Hepatocyte (in vitro differentiated cells): Measurements from ENCODE around the gene TSPEAR. TPM values are rescaled to one million over a fixed set of nuclear protein-coding genes. Genes with fewer than 3 reads are reported as not detected.

Experiments used
- DNase-seq: peaks from one replicate; pipeline ENCODE4 v3.0.0-alpha.2; 2016; ENCODE audit warnings: low spot score
- H2AFZ ChIP-seq: fragments of 200-600 bp; sonication (generic); 2 replicates; pipeline ENCODE4 v1.6.0; 2016; ENCODE audit warnings: antibody characterized with exemption, mild to moderate bottlenecking
- H3K27ac ChIP-seq: fragments of 200-600 bp; sonication (generic); 2 replicates; pipeline ENCODE4 v1.5.1; 2016; ENCODE audit warnings: mild to moderate bottlenecking
- H3K27me3 ChIP-seq: fragments of 200-600 bp; sonication (generic); 2 replicates; pipeline ENCODE4 v1.6.1; 2016
- H3K36me3 ChIP-seq: fragments of 200-600 bp; sonication (generic); replicated peaks from 2 replicates; pipeline ENCODE4 v1.5.1; 2016; ENCODE audit warnings: low read depth; ENCODE audit not compliant: insufficient read depth
- H3K4me1 ChIP-seq: fragments of 200-600 bp; sonication (generic); 2 replicates; pipeline ENCODE4 v1.5.1; 2016; ENCODE audit warnings: mild to moderate bottlenecking, moderate library complexity; ENCODE audit not compliant: insufficient read depth
- H3K4me2 ChIP-seq: fragments of 200-600 bp; sonication (generic); 2 replicates; pipeline ENCODE4 v1.6.0; 2016
- H3K4me3 ChIP-seq: fragments of 200-600 bp; sonication (generic); 2 replicates; pipeline ENCODE4 v1.5.1; 2016; ENCODE audit warnings: mild to moderate bottlenecking
- H3K79me2 ChIP-seq: fragments of 200-600 bp; sonication (generic); 2 replicates; pipeline ENCODE4 v1.6.0; 2017; ENCODE audit warnings: mild to moderate bottlenecking
- H3K9me2 ChIP-seq: fragments of 200-600 bp; sonication (generic); replicated peaks from 2 replicates; pipeline ENCODE4 v1.6.0; 2017; ENCODE audit warnings: mild to moderate bottlenecking; ENCODE audit not compliant: insufficient read depth
- H3K9me3 ChIP-seq: fragments of 200-600 bp; sonication (generic); 2 replicates; pipeline ENCODE4 v1.5.1; 2016; ENCODE audit warnings: low read depth, mild to moderate bottlenecking
- H4K20me1 ChIP-seq: fragments of 200-600 bp; sonication (generic); 2 replicates; pipeline ENCODE4 v1.6.0; 2016; ENCODE audit warnings: mild to moderate bottlenecking; ENCODE audit not compliant: insufficient read depth, poor library complexity, severe bottlenecking
- CTCF ChIP-seq: fragments of 200-600 bp; sonication (generic); IDR thresholded peaks from 2 replicates; pipeline ENCODE4 v1.5.1; 2016; ENCODE audit warnings: antibody characterized with exemption, mild to moderate bottlenecking; ENCODE audit not compliant: poor library complexity
- EZH2 ChIP-seq: fragments of 200-600 bp; sonication (generic); IDR thresholded peaks from 2 replicates; pipeline ENCODE4 v1.6.1; 2016; ENCODE audit warnings: antibody characterized with exemption, mild to moderate bottlenecking, borderline replicate concordance
- EZH2phosphoT487 ChIP-seq: fragments of 200-600 bp; sonication (generic); IDR thresholded peaks from one replicate; pipeline ENCODE4 v1.6.1; 2018; ENCODE audit warnings: antibody characterized with exemption, mild to moderate bottlenecking, low read depth, moderate library complexity; ENCODE audit not compliant: unreplicated experiment, severe bottlenecking
- WGBS: methylation state at CpG from one replicate; pipeline ENCODE4 v1.1.6; 2016; ENCODE audit warnings: low lambda C conversion rate; ENCODE audit errors: missing lambda C conversion rate; 5-methylcytosine and 5-hydroxymethylcytosine counted together
- polyA plus RNA-seq: library from polyadenylated mRNA; unstranded; fragments of >200 nt; fragmentation: Nextera tagmentation; extraction: Ambion mirVana; gene quantifications from 2 replicates; pipeline ENCODE4 v1.2.1, GENCODE V29; 2016
- small RNA-seq: library from RNA; depleted of rRNA; stranded (forward); fragments of <200 nt; gene quantifications from one replicate; pipeline ENCODE3, GENCODE V24; 2014
- total RNA-seq: library from RNA; depleted of rRNA; stranded (reverse); fragments of >200 nt; gene quantifications from 2 replicates; pipeline ENCODE4 v1.2.3, GENCODE V29; 2014

TSPEAR gene
- total and polyA plus RNA-seq, 2 experiments from 2014 or later = 0.35 TPM; not detected in 1

GRCh38 chr21:44449473-44450363 lies 261.7 kb downstream of the TSPEAR start:
- H3K27me3 ChIP-seq = no peaks in the 10 kb centered on the region
- H3K9me3 ChIP-seq = no peaks in the 10 kb centered on the region
- TF ChIP-seq CTCF (no peak), EZH2phosphoT487 (no peak), EZH2 (no peak)
- no peaks in the 10 kb centered on the region for H4K20me1 ChIP-seq
- H3K4me2 ChIP-seq = no peak overlapping the region
- H3K4me3 ChIP-seq = no peak overlapping the region
- no peaks in the 10 kb centered on the region for H3K36me3 ChIP-seq
- DNase-seq = no peak
- 83% methylated on average over 27 of the region's 28 CpGs for WGBS
- no peak overlapping the region for H2AFZ ChIP-seq
- H3K27ac ChIP-seq = no peak overlapping the region
- no peaks in the 10 kb centered on the region for H3K79me2 ChIP-seq
- H3K4me1 ChIP-seq = no peaks in the 10 kb centered on the region
- H3K9me2 ChIP-seq = no peaks in the 10 kb centered on the region

GRCh38 chr21:44448651-44449131 lies 262.7 kb downstream of the TSPEAR start:
- TF ChIP-seq CTCF (no peak), EZH2phosphoT487 (no peak), EZH2 (no peak)
- WGBS = 81% methylated on average over 13 of the region's 13 CpGs
- H3K27me3 ChIP-seq = no peaks in the 10 kb centered on the region

More at GRCh38 chr21:44448651-44449131, 262.7 kb downstream of the TSPEAR start:
- H3K4me3 ChIP-seq = no peak overlapping the region
- H3K79me2 ChIP-seq = no peaks in the 10 kb centered on the region
- no peak overlapping the region for H3K27ac ChIP-seq
- no peaks in the 10 kb centered on the region for H3K36me3 ChIP-seq
- no peaks in the 10 kb centered on the region for H3K9me3 ChIP-seq
- H4K20me1 ChIP-seq = no peaks in the 10 kb centered on the region
- H3K4me1 ChIP-seq = no peaks in the 10 kb centered on the region
- no peak overlapping the region for H3K4me2 ChIP-seq
- no peak overlapping the region for H2AFZ ChIP-seq
- H3K9me2 ChIP-seq = no peaks in the 10 kb centered on the region
- no peak for DNase-seq

Small RNA genes lying within 50 kb of the gene (small RNA-seq; reads per million reads assigned to genes)
- gene KRTAP12-6P = not detected

Other genes with a start within 250 kb of the TSPEAR start
- gene KRTAP10-1, start 171.4 kb downstream of the TSPEAR start, total RNA-seq = not detected in 2 replicates
- gene KRTAP10-1, start 171.4 kb downstream of the TSPEAR start, polyA plus RNA-seq = not detected in 2 replicates
- gene KRTAP10-2, start 160.1 kb downstream of the TSPEAR start, total RNA-seq = not detected in 2 replicates
- gene KRTAP10-2, start 160.1 kb downstream of the TSPEAR start, polyA plus RNA-seq = not detected in 2 replicates
- not detected in 2 replicates for gene KRTAP10-3, start 152.8 kb downstream of the TSPEAR start, total RNA-seq
- gene KRTAP10-3, start 152.8 kb downstream of the TSPEAR start, polyA plus RNA-seq = not detected in 2 replicates
- gene KRTAP10-4, start 137.8 kb downstream of the TSPEAR start, total RNA-seq = not detected in 2 replicates
- not detected in 2 replicates for gene KRTAP10-4, start 137.8 kb downstream of the TSPEAR start, polyA plus RNA-seq
- not detected in 2 replicates for gene KRTAP10-5, start 131.0 kb downstream of the TSPEAR start, total RNA-seq
- not detected in 2 replicates for gene KRTAP10-5, start 131.0 kb downstream of the TSPEAR start, polyA plus RNA-seq
- not detected in 2 replicates for gene KRTAP10-6, start 119.1 kb downstream of the TSPEAR start, total RNA-seq
- gene KRTAP10-6, start 119.1 kb downstream of the TSPEAR start, polyA plus RNA-seq = not detected in 2 replicates
- not detected in 2 replicates for gene KRTAP10-7, start 111.0 kb downstream of the TSPEAR start, total RNA-seq
- not detected in 2 replicates for gene KRTAP10-7, start 111.0 kb downstream of the TSPEAR start, polyA plus RNA-seq
- gene KRTAP10-8, start 99.5 kb downstream of the TSPEAR start, total RNA-seq = not detected in 2 replicates
- not detected in 2 replicates for gene KRTAP10-8, start 99.5 kb downstream of the TSPEAR start, polyA plus RNA-seq
- gene KRTAP10-9, start 84.5 kb downstream of the TSPEAR start, total RNA-seq = not detected in 2 replicates
- gene KRTAP10-9, start 84.5 kb downstream of the TSPEAR start, polyA plus RNA-seq = not detected in 2 replicates
- gene KRTAP10-10, start 74.2 kb downstream of the TSPEAR start, total RNA-seq = not detected in 2 replicates
- gene KRTAP10-10, start 74.2 kb downstream of the TSPEAR start, polyA plus RNA-seq = not detected in 2 replicates
- gene KRTAP10-11, start 65.2 kb downstream of the TSPEAR start, total RNA-seq = not detected in 2 replicates
- gene KRTAP10-11, start 65.2 kb downstream of the TSPEAR start, polyA plus RNA-seq = not detected in 2 replicates
- gene KRTAP12-4, start 56.9 kb downstream of the TSPEAR start, total RNA-seq = not detected in 2 replicates
- gene KRTAP12-4, start 56.9 kb downstream of the TSPEAR start, polyA plus RNA-seq = not detected in 2 replicates
- gene KRTAP12-3, start 53.6 kb downstream of the TSPEAR start, total RNA-seq = not detected in 2 replicates
- gene KRTAP12-3, start 53.6 kb downstream of the TSPEAR start, polyA plus RNA-seq = not detected in 2 replicates
- gene KRTAP12-2, start 44.6 kb downstream of the TSPEAR start, total RNA-seq = not detected in 2 replicates
- not detected in 2 replicates for gene KRTAP12-2, start 44.6 kb downstream of the TSPEAR start, polyA plus RNA-seq
- gene KRTAP12-1, start 29.4 kb downstream of the TSPEAR start, total RNA-seq = not detected in 2 replicates
- not detected in 2 replicates for gene KRTAP12-1, start 29.4 kb downstream of the TSPEAR start, polyA plus RNA-seq
- gene KRTAP10-12, start 14.4 kb downstream of the TSPEAR start, total RNA-seq = not detected in 2 replicates
- not detected in 2 replicates for gene KRTAP10-12, start 14.4 kb downstream of the TSPEAR start, polyA plus RNA-seq
- gene UBE2G2, start 90.2 kb upstream of the TSPEAR start, total RNA-seq = 45.8 and 61.6 TPM in 2 replicates
- gene UBE2G2, start 90.2 kb upstream of the TSPEAR start, polyA plus RNA-seq = 50.4 and 55.2 TPM in 2 replicates
- gene SUMO3, start 106.5 kb upstream of the TSPEAR start, total RNA-seq = 68.5 and 77.2 TPM in 2 replicates
- gene SUMO3, start 106.5 kb upstream of the TSPEAR start, polyA plus RNA-seq = 97.0 and 107 TPM in 2 replicates
- 344 and 348 TPM in 2 replicates for gene PTTG1IP, start 162.1 kb upstream of the TSPEAR start, total RNA-seq
- gene PTTG1IP, start 162.1 kb upstream of the TSPEAR start, polyA plus RNA-seq = 315 and 362 TPM in 2 replicates
- gene ITGB2, start 209.3 kb upstream of the TSPEAR start, total RNA-seq = 1.6 and 3.8 TPM in 2 replicates
- 3.8 and 4.2 TPM in 2 replicates for gene ITGB2, start 209.3 kb upstream of the TSPEAR start, polyA plus RNA-seq
- 11.5 and 16.3 TPM in 2 replicates for gene SLX9, start 228.5 kb upstream of the TSPEAR start, total RNA-seq
- 33.2 and 37.2 TPM in 2 replicates for gene SLX9, start 228.5 kb upstream of the TSPEAR start, polyA plus RNA-seq